K562 (cell line): Measurements from ENCODE around the gene SUOX. TPM values are rescaled to one million over a fixed set of nuclear protein-coding genes. Genes with fewer than 3 reads are reported as not detected.

Experiments used
- CEBPG ChIP-seq, 3 experiments: fragments of 200-800 bp in 1 of 3; sonication (Bioruptor generic) in 1 of 3; sonication (generic) in 1 of 3; formaldehyde crosslinking in 1 of 3; IDR thresholded peaks in 2 of 3; conservative IDR thresholded peaks in 1 of 3; 2 replicates each; pipeline versions ENCODE4 v1.6.1 to v1.8.0; 2016 to 2022; ENCODE audit warnings: missing compliant biosample characterization in 2 of 3, missing genetic modification characterization in 2 of 3, mild to moderate bottlenecking in 1 of 3, missing genetic modification reagents in 1 of 3
- CHD2 ChIP-seq: IDR thresholded peaks from 2 replicates; pipeline ENCODE4 v1.6.1; 2011; ENCODE audit warnings: low read depth, low read length
- ETV5 ChIP-seq: sonication (generic); formaldehyde crosslinking; IDR thresholded peaks from 2 replicates; pipeline ENCODE4 v1.4.0; 2020; ENCODE audit warnings: low read depth, mild to moderate bottlenecking, missing genetic modification reagents
- GABPB1 ChIP-seq: sonication (generic); formaldehyde crosslinking; IDR thresholded peaks from 2 replicates; pipeline ENCODE4 v1.8.0; 2022; ENCODE audit warnings: mild to moderate bottlenecking, missing genetic modification reagents
- HOXB6 ChIP-seq: fragments of 250-450 bp; sonication (Bioruptor Pico); IDR thresholded peaks from 2 replicates; pipeline ENCODE4 v1.5.1; 2022; ENCODE audit warnings: mild to moderate bottlenecking, borderline replicate concordance
- IRF9 ChIP-seq: fragments of 450-650 bp; IDR thresholded peaks from 2 replicates; pipeline ENCODE4 v1.6.1; 2016; ENCODE audit warnings: missing biosample characterization, missing genetic modification characterization
- MCM7 ChIP-seq, 2 experiments: fragments of 450-650 bp; IDR thresholded peaks; 2 replicates each; pipeline ENCODE4 v1.6.1; 2016 to 2018
- MED1 ChIP-seq: sonication (generic); formaldehyde crosslinking; IDR thresholded peaks from 2 replicates; pipeline ENCODE4 v1.8.1; 2023; ENCODE audit warnings: missing genetic modification reagents, borderline replicate concordance
- PRDM10 ChIP-seq: fragments of 450-650 bp; IDR thresholded peaks from 2 replicates; pipeline ENCODE4 v1.6.1; 2018; ENCODE audit not compliant: partially characterized antibody
- PTBP1 ChIP-seq: fragments of 200-400 bp; formaldehyde crosslinking; IDR thresholded peaks from 2 replicates; pipeline ENCODE4 v1.6.1; 2017; ENCODE audit warnings: low read depth, low read length
- RNF2 ChIP-seq: sonication (generic); IDR thresholded peaks from 2 replicates; pipeline ENCODE4 v1.6.1; 2016
- SMAD1 ChIP-seq: fragments of 150-350 bp; IDR thresholded peaks from 2 replicates; pipeline ENCODE4 v1.6.1; 2014; ENCODE audit warnings: low read length, low read depth; ENCODE audit not compliant: partially characterized antibody
- SMAD4 ChIP-seq: fragments of 250-450 bp; sonication (Bioruptor Pico); conservative IDR thresholded peaks from 2 replicates; pipeline ENCODE4 v1.8.0; 2021; ENCODE audit warnings: inconsistent platforms, mild to moderate bottlenecking, moderate library complexity
- STAT6 ChIP-seq: sonication (generic); formaldehyde crosslinking; IDR thresholded peaks from 2 replicates; pipeline ENCODE4 v1.8.1; 2023; ENCODE audit warnings: mild to moderate bottlenecking, missing genetic modification reagents
- YBX1 ChIP-seq: fragments of 450-650 bp; IDR thresholded peaks from 2 replicates; pipeline ENCODE4 v1.7.1; 2016; ENCODE audit warnings: mild to moderate bottlenecking
- polyA plus RNA-seq, 8 experiments: library from polyadenylated mRNA; depleted of rRNA in 4 of 8; stranded (reverse) in 5 of 8; unstranded in 3 of 8; fragments of >200 nt; fragmentation: Nextera tagmentation in 2 of 8; fragmentation: Illumina TruSeq in 1 of 8; extraction: Ambion mirVana in 2 of 8; extraction: Trizol in 1 of 8; gene quantifications; 2 replicates each; pipeline versions ENCODE4 v1.2.1 to v1.2.3, GENCODE V29; 2011 to 2014; ENCODE audit warnings: inconsistent platforms in 1 of 8, missing spikeins in 1 of 8
- total RNA-seq, 7 experiments: library from RNA; depleted of rRNA in 6 of 7; stranded (reverse); fragments of >200 nt in 6 of 7; fragmentation: Illumina TruSeq in 2 of 7; extraction: Trizol in 2 of 7; gene quantifications; 2 replicates each; pipeline versions ENCODE4 v1.2.1 to v1.2.3, GENCODE V29; 2011 to 2021; ENCODE audit warnings: low replicate concordance in 1 of 7
- TF ChIP-seq, protein P1 (sequence below), 2 experiments: fragments of 250-450 bp in 1 of 2; fragments of 450-650 bp in 1 of 2; sonication (Bioruptor Pico) in 1 of 2; IDR thresholded peaks; 2 replicates each; pipeline versions ENCODE4 v1.6.1 to v1.8.0; 2016 to 2021; ENCODE audit warnings: mild to moderate bottlenecking in 2 of 2, moderate library complexity in 2 of 2, missing compliant biosample characterization in 1 of 2, missing genetic modification characterization in 1 of 2
- TF ChIP-seq, protein P2 (sequence below): IDR thresholded peaks from 2 replicates; pipeline ENCODE4 v1.6.1; 2014; ENCODE audit warnings: antibody characterized with exemption

The SUOX gene
- total and polyA plus RNA-seq, 9 of the 15 experiments (the other 6 are each of a cell fraction or from before 2014, with no cell fraction given), result 9.2 to 39.7 (median 25.4) TPM

- TF ChIP-seq PRDM10, result peak; percentile 7
- TF ChIP-seq PTBP1, result no peak
- TF ChIP-seq CEBPG (CRISPR knock-in tag; IDR thresholded peaks at IDR 0.05), result no peak; the same call in none of the 2 replicates
- no peak for TF ChIP-seq CEBPG (tag; conservative IDR thresholded peaks at IDR 0.05 in 1 of 2, IDR thresholded peaks at IDR 0.05 in 1 of 2)
- TF ChIP-seq MCM7 (IDR thresholded peaks at IDR 0.05), result no peak
- TF ChIP-seq SMAD1, result no peak
- TF ChIP-seq IRF9, result no peak
- peak; percentile 30; the same call in 1 of the 2 replicates for TF ChIP-seq CHD2
- 0 out of 2 replicates have a peak, but pooled peaks have one; percentile 21 for TF ChIP-seq RNF2
- no peak for TF ChIP-seq HOXB6 (CRISPR knock-in tag)
- TF ChIP-seq MED1, result no peak
- no peak for TF ChIP-seq STAT6
- no peak for TF ChIP-seq ETV5
- TF ChIP-seq, protein P1, sequence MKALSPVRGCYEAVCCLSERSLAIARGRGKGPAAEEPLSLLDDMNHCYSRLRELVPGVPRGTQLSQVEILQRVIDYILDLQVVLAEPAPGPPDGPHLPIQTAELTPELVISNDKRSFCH (CRISPR knock-in tag; IDR thresholded peaks at IDR 0.05), result no peak
- TF ChIP-seq, protein P1 (tag; IDR thresholded peaks at IDR 0.05), result no peak
- no peak for TF ChIP-seq YBX1
- peak; percentile 12; the same call in 1 of the 2 replicates for TF ChIP-seq GABPB1 (CRISPR knock-in tag)
- TF ChIP-seq, protein P2, sequence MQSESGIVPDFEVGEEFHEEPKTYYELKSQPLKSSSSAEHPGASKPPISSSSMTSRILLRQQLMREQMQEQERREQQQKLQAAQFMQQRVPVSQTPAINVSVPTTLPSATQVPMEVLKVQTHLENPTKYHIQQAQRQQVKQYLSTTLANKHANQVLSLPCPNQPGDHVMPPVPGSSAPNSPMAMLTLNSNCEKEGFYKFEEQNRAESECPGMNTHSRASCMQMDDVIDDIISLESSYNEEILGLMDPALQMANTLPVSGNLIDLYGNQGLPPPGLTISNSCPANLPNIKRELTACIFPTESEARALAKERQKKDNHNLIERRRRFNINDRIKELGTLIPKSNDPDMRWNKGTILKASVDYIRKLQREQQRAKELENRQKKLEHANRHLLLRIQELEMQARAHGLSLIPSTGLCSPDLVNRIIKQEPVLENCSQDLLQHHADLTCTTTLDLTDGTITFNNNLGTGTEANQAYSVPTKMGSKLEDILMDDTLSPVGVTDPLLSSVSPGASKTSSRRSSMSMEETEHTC, result no peak
- TF ChIP-seq SMAD4 (CRISPR knock-in tag), result peak; percentile 58; the same call in 1 of the 2 replicates
These were observed at the start of gene SUOX (continued) for GRCh38 chr12:55996715-55997534.
